Neural progenitor cell (in vitro differentiated cells): ENCODE results near the gene DHRS11. TPM values are rescaled to one million over a fixed set of nuclear protein-coding genes. Genes with fewer than 3 reads are reported as not detected.

Experiments used
- DNase-seq: peaks from one replicate; pipeline ENCODE4 v3.0.0-alpha.2; 2016; ENCODE audit warnings: low spot score
- H2AFZ ChIP-seq: fragments of 200-600 bp; sonication (generic); replicated peaks from 2 replicates; pipeline ENCODE4 v1.6.1; 2016; ENCODE audit warnings: antibody characterized with exemption
- H3F3A ChIP-seq: fragments of 200-600 bp; sonication (generic); 2 replicates; pipeline ENCODE4 v1.6.1; 2016; ENCODE audit warnings: antibody characterized with exemption, low read depth
- H3K27ac ChIP-seq: fragments of 200-600 bp; sonication (generic); 2 replicates; pipeline ENCODE4 v1.5.1; 2016; ENCODE audit warnings: mild to moderate bottlenecking
- H3K27me3 ChIP-seq: fragments of 200-600 bp; sonication (generic); 2 replicates; pipeline ENCODE4 v1.6.1; 2016; ENCODE audit warnings: mild to moderate bottlenecking, moderate library complexity
- H3K36me3 ChIP-seq: fragments of 200-600 bp; sonication (generic); 2 replicates; pipeline ENCODE4 v1.5.1; 2016
- H3K4me1 ChIP-seq: fragments of 200-600 bp; sonication (generic); 2 replicates; pipeline ENCODE4 v1.6.1; 2016; ENCODE audit warnings: mixed run types
- H3K4me2 ChIP-seq: fragments of 200-600 bp; sonication (generic); 2 replicates; pipeline ENCODE4 v1.6.1; 2016
- H3K4me3 ChIP-seq: fragments of 200-600 bp; sonication (generic); 2 replicates; pipeline ENCODE4 v1.5.1; 2016
- H3K79me2 ChIP-seq: fragments of 200-600 bp; sonication (generic); 2 replicates; pipeline ENCODE4 v1.6.1; 2016; ENCODE audit warnings: low read depth
- H3K9ac ChIP-seq: fragments of 200-600 bp; sonication (generic); 2 replicates; pipeline ENCODE4 v1.6.1; 2016
- H3K9me3 ChIP-seq: fragments of 200-600 bp; sonication (generic); 2 replicates; pipeline ENCODE4 v1.5.1; 2016; ENCODE audit warnings: low read depth
- H4K20me1 ChIP-seq: fragments of 200-600 bp; sonication (generic); 2 replicates; pipeline ENCODE4 v1.6.1; 2016; ENCODE audit warnings: low read depth
- H3K27ac Mint-ChIP-seq: 3 replicates; pipeline ENCODE4 v1.8.0; 2021; ENCODE audit warnings: mixed read lengths
- H3K27me3 Mint-ChIP-seq: 2 replicates; pipeline ENCODE4 v1.8.0; 2022; ENCODE audit warnings: low read depth, mild to moderate bottlenecking, inconsistent platforms, moderate library complexity, mixed read lengths; ENCODE audit not compliant: insufficient read depth
- H3K36me3 Mint-ChIP-seq: 3 replicates; pipeline ENCODE4 v1.8.0; 2021; ENCODE audit warnings: mixed read lengths
- H3K4me1 Mint-ChIP-seq: 3 replicates; pipeline ENCODE4 v1.8.0; 2021; ENCODE audit warnings: mixed read lengths
- H3K4me3 Mint-ChIP-seq: 3 replicates; pipeline ENCODE4 v1.8.0; 2021; ENCODE audit warnings: mild to moderate bottlenecking, moderate library complexity, mixed read lengths
- H3K9me3 Mint-ChIP-seq: 3 replicates; pipeline ENCODE4 v1.8.0; 2020; ENCODE audit warnings: mixed read lengths
- EZH2 ChIP-seq: fragments of 200-600 bp; sonication (generic); IDR thresholded peaks from 2 replicates; pipeline ENCODE4 v1.6.1; 2017; ENCODE audit warnings: antibody characterized with exemption, mild to moderate bottlenecking, moderate library complexity
- EZH2phosphoT487 ChIP-seq: fragments of 200-600 bp; sonication (generic); IDR thresholded peaks from 2 replicates; pipeline ENCODE4 v1.6.1; 2017; ENCODE audit warnings: antibody characterized with exemption
- total RNA-seq: library from RNA; depleted of rRNA; stranded (reverse); fragments of >200 nt; gene quantifications from 2 replicates; pipeline ENCODE4 v1.2.3, GENCODE V29; 2015; ENCODE audit warnings: low replicate concordance
- TF ChIP-seq, protein P1 (sequence below): fragments of 200-600 bp; sonication (generic); IDR thresholded peaks from 2 replicates; pipeline ENCODE4 v1.5.1; 2017; ENCODE audit warnings: antibody characterized with exemption, mild to moderate bottlenecking

DHRS11 gene
- total RNA-seq, 1 donor from 2014 or later, result 14.4 TPM

GRCh38 chr17:36578671-36579070, 13.0 kb upstream of the DHRS11 start:
- Histone ChIP-seq H3K27ac (no peak overlapping the region), H3K4me1 (no peaks in the 10 kb centered on the region), H3K27me3 (no peaks in the 10 kb centered on the region), H3K9me3 (no peaks in the 10 kb centered on the region), H2AFZ (no peak overlapping the region), H3K4me3 (no peak overlapping the region), H3K36me3 (peaks cover 14% of the 10 kb centered on the region), H3F3A (peaks cover 3% of the 10 kb centered on the region), H4K20me1 (peaks cover 20% of the 10 kb centered on the region), H3K4me2 (no peak overlapping the region), H3K9ac (no peak overlapping the region), H3K79me2 (peaks cover 16% of the 10 kb centered on the region)
- H3K27me3 Mint-ChIP-seq, result no peaks in the 10 kb centered on the region
- no peak for DNase-seq
- no peak overlapping the region for H3K4me3 Mint-ChIP-seq
- no peaks in the 10 kb centered on the region for H3K9me3 Mint-ChIP-seq
- peaks cover 26% of the 10 kb centered on the region for H3K36me3 Mint-ChIP-seq
- no peak for TF ChIP-seq EZH2phosphoT487
- TF ChIP-seq EZH2, result no peak
- TF ChIP-seq, protein P1, sequence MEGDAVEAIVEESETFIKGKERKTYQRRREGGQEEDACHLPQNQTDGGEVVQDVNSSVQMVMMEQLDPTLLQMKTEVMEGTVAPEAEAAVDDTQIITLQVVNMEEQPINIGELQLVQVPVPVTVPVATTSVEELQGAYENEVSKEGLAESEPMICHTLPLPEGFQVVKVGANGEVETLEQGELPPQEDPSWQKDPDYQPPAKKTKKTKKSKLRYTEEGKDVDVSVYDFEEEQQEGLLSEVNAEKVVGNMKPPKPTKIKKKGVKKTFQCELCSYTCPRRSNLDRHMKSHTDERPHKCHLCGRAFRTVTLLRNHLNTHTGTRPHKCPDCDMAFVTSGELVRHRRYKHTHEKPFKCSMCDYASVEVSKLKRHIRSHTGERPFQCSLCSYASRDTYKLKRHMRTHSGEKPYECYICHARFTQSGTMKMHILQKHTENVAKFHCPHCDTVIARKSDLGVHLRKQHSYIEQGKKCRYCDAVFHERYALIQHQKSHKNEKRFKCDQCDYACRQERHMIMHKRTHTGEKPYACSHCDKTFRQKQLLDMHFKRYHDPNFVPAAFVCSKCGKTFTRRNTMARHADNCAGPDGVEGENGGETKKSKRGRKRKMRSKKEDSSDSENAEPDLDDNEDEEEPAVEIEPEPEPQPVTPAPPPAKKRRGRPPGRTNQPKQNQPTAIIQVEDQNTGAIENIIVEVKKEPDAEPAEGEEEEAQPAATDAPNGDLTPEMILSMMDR, result no peak
- H3K27ac Mint-ChIP-seq, result no peak overlapping the region
- no peaks in the 10 kb centered on the region for H3K4me1 Mint-ChIP-seq

GRCh38 chr17:36583787-36584186, 7.9 kb upstream of the DHRS11 start:
- Mint-ChIP-seq H3K4me3 (no peak overlapping the region), H3K9me3 (no peaks in the 10 kb centered on the region), H3K36me3 (peaks cover 27% of the 10 kb centered on the region), H3K4me1 (no peaks in the 10 kb centered on the region), H3K27ac (no peak overlapping the region), H3K27me3 (no peaks in the 10 kb centered on the region)
- Histone ChIP-seq H3K79me2 (no peaks in the 10 kb centered on the region), H3K27me3 (no peaks in the 10 kb centered on the region), H4K20me1 (peaks cover 8% of the 10 kb centered on the region), H3K27ac (no peak overlapping the region), H3K9ac (no peak overlapping the region), H2AFZ (no peak overlapping the region), H3K9me3 (no peaks in the 10 kb centered on the region), H3F3A (peaks cover 3% of the 10 kb centered on the region), H3K36me3 (peaks cover 16% of the 10 kb centered on the region), H3K4me3 (no peak overlapping the region), H3K4me2 (no peak overlapping the region), H3K4me1 (no peaks in the 10 kb centered on the region)
- no peak for DNase-seq
- TF ChIP-seq EZH2, result no peak
- TF ChIP-seq, protein P1, result no peak
- TF ChIP-seq EZH2phosphoT487, result no peak

- no peaks in the 10 kb centered on the region for H3K79me2 ChIP-seq
- H3K4me2 ChIP-seq, result no peak overlapping the region
- peaks cover 26% of the 10 kb centered on the region for H3F3A ChIP-seq
- H3K27me3 ChIP-seq, result no peaks in the 10 kb centered on the region
- TF ChIP-seq EZH2 (no peak), EZH2phosphoT487 (no peak)
- TF ChIP-seq, protein P1, result no peak
- H3K36me3 Mint-ChIP-seq, result peaks cover 15% of the 10 kb centered on the region
- peaks cover 13% of the 10 kb centered on the region for H4K20me1 ChIP-seq
- no peaks in the 10 kb centered on the region for H3K9me3 Mint-ChIP-seq
- H3K4me3 Mint-ChIP-seq, result no peak overlapping the region
- peaks cover 10% of the 10 kb centered on the region for H3K36me3 ChIP-seq
- no peak for DNase-seq
- no peak overlapping the region for H3K9ac ChIP-seq
- peaks cover 2% of the 10 kb centered on the region for H3K4me1 ChIP-seq
- H3K9me3 ChIP-seq, result no peaks in the 10 kb centered on the region
- no peaks in the 10 kb centered on the region for H3K27me3 Mint-ChIP-seq
- no peak overlapping the region for H3K27ac Mint-ChIP-seq
- peaks cover 2% of the 10 kb centered on the region for H3K4me1 Mint-ChIP-seq
- no peak overlapping the region for H3K4me3 ChIP-seq
- no peak overlapping the region for H2AFZ ChIP-seq
- no peak overlapping the region for H3K27ac ChIP-seq
Measured at GRCh38 chr17:36586138-36586537, 5.5 kb upstream of the DHRS11 start.
